GM18508 (cell line): ENCODE data around the gene WWC2.
"Not testable (repeated sequence)": the region's sequence is repeated elsewhere in the genome, so short reads cannot be mapped to it uniquely, and the experiment has no call there.

Experiments
- ATAC-seq: cut with Tn5 transposase; IDR thresholded peaks from one replicate; pipeline ENCODE4 v1.9.1; 2021; ENCODE audit warnings: moderate number of reproducible peaks; ENCODE audit not compliant: insufficient read depth, unreplicated experiment

The WWC2 gene

GRCh38 chr4:183099537-183100297 is 660 bp downstream of the WWC2 start:
- ATAC-seq = no peak

DNA sequence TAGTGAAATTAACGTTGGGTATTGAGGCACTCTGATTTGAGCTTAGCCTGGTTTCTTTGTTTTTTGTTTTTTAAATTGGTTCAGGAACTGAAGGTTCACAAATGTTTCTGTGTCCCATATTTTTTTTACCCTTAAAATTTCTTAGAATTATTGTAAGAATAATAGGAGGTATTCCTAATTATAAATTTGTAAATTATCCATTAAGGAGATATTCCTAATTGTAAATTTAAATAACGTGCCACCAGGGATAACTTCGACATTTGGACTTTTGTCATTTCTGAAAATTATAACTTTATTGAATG is 1.2 kb downstream of the WWC2 start:
- ATAC-seq = no peak

GRCh38 chr4:183100827-183101226 is 1.8 kb downstream of the WWC2 start:
- no peak for ATAC-seq

GRCh38 chr4:183101956-183102480 is 3.0 kb downstream of the WWC2 start:
- ATAC-seq = no peak

GRCh38 chr4:183105092-183105491 is 6.0 kb downstream of the WWC2 start:
- no peak for ATAC-seq

DNA sequence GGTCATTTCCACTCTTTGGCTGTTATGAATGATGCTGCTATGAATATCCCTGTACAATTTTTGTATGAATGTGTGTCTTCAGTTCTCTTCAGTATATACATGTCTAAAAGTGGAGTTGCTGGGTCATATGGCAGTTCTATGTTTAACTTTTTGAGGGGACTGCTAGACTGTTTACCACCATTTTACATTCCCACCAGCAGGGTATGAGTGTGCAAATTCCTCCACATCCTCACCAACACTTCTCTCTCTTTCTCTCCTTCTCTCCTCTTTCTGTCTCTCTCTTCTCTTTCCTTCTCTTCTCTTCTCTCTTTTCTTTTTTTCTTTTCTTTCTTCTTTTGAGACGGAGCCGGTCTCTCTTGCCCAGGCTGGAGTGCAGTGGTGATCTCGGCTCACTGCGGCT is 7.8 kb downstream of the WWC2 start:
- no peak for ATAC-seq

GRCh38 chr4:183107891-183108459 is 8.9 kb downstream of the WWC2 start:
- ATAC-seq = no peak

DNA sequence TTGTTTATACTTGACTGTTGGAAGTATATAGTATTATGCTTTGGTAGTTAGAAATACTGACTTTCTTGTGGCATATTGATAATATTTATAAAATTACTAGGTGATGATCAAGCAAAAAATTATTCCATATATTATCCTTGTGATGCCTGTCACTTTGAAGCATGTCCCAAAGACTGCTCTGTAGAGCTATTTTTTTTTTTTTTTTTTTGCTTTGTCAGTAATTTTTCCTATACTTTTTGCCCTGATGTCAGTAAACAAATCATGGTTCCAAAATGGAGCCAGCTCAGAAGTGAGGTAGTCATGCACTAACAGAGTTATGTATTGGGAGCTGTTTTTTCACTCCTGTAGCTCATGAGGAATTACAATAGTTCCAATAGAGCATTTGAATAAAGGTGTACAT is 11.2 kb downstream of the WWC2 start:
- ATAC-seq = no peak

DNA sequence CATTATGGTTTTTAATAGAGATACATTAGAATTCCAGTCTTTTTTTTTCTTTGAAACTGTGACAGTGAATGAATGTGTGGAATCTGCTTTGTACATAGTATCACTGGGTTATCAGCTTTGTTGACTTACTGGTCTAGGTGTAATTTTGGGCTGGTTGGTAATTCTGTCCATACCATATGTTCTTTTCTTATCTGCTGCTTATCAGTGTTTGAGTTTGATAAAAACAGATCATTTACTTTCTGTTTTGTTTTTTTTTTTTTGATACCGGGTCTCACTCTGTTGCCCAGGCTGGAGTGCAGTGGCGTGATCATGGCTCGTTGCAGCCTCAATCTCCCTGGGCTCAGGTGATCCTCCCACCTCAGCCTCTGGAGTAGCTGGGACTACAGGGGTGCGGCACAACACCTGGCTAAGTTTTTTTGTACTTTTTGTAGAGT is 12.4 kb downstream of the WWC2 start:
- ATAC-seq = no peak

GRCh38 chr4:183118141-183118540 is 19.1 kb downstream of the WWC2 start:
- ATAC-seq = no peak

DNA sequence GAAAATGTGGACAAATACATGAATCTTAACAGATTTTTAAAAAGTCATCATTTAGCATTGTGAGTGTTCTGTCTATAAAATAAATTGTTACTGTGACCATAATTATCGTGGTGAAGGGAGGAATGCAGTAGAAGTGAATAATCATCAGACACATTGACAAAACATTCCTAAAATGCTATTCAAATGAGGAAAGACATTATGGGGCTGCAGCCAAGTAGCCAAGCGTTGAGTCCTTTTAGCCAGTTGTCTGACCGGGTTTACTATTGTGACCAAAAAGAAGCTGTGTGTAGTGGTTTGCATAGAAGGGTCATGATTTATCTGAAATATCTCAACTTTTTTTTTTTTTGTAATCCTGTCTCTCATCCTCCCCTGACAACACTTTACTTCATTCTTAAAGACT is 19.5 kb downstream of the WWC2 start:
- ATAC-seq = no peak

DNA sequence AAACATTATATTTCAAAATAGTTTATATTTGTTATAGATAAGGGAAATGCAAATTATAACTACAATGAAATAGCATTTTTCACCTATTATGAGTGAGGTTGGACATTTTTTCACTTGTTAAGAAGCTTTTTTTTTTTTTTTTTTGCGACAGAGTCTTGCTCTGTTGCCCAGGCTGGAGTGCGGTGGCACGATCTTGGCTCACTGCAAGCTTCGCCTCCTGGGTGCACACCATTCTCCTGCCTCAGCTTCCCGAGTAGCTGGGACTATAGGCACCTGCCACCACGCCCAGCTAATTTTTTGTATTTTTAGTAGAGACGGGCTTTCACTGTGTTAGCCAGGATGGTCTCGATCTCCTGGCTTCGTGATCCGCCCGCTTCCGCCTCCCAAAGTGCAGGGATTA is 22.6 kb downstream of the WWC2 start:
- not testable (repeated sequence) for ATAC-seq

DNA sequence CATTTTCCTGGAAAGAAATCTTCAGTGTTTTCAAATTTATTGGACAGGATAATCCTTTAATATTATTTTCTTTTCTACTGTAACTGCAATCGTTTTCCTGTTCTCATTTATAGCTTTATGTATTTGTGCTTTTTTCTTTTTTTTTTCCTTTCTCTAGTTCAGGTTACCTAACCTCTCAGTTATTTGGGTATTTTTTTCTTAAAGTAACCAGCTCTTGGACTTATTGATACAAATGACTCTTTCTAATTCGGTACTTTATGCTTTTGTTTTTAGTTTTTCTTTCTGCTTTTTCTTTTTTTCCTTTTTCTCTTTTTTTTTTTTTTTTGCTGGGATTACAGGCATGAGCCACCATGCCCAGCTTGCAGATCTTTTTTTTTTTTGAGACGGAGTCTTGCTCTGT is 25.2 kb downstream of the WWC2 start:
- ATAC-seq = no peak

- ATAC-seq = no peak
Observed at GRCh38 chr4:183124865-183125264, 25.8 kb downstream of the WWC2 start.

GRCh38 chr4:183129125-183129524 is 30.1 kb downstream of the WWC2 start:
- no peak for ATAC-seq

DNA sequence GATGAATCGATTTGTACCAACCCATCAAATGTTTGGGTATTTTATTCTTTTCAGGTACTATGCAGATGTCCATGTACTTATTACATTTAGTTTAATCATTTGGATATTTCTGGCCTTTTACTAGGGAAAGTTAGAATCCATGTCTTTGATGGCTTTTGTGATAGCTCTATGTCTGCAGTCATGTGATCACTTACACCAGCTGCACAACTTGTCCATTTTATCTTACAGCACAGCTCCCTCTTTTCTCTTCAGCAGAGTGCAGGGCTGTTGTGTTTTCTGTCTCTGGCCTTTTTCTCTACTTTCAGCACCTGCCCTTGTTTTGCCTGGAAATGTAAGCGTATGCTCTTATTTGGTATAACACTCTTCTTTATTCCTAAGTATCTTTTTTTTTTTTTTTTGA is 30.6 kb downstream of the WWC2 start:
- ATAC-seq = no peak

DNA sequence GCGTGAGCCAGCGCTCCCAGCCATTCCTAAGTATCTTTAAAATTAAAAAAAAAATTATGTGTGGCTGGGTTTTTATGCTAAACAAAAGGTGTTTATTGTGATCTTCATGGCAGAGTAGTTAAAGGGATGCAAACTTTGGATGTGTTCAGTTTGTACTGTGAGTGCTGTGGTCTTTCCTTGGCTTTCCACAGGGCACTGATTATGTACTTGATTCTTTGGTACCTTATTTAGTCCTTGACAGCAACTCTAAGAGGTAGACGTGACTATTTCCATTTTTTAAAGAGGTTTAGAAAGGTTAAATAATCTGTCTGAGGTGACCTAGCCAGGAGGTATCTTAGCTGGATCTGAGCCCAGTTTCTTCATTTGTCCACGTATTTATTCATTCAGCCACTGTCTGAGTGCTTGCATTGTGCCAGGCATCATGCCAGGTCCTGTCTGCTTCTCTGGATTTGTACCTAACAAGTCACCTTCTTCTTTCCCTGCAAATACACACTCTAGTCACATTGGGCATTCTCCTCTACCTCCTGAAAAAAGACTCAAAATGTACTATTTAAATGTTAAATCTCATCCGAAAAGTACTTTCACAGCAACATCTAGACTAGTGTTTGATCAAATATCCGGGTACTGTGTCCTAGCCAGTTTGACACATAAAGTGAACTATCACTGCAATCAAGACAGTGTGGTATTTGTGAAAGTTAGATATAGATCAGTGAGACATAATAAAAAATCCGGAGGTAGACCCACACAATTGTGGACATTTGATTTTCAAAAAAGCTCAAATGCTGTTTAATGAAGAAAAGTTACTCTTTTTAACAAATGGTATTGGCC is 31.5 kb downstream of the WWC2 start:
- ATAC-seq = no peak

DNA sequence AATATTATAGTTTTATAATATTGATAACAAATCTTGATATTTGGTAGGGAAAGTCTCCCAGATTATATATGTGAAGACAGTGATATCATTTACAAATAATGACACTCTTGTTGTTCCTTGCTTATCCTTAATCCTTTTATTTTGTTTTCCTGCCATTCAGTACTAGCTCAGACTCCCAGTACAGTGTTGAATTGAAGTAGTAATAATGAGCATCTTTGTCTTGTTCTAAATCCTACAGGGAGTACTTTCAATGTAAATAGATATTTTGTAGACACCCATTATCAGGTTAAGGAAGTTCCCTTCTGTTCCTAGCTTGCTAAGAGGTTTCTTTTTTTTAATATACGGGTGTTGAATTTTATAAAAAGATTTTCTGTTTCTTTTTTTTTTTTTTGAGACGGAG is 33.0 kb downstream of the WWC2 start:
- ATAC-seq = no peak

GRCh38 chr4:183132865-183133264 is 33.8 kb downstream of the WWC2 start:
- no peak for ATAC-seq

DNA sequence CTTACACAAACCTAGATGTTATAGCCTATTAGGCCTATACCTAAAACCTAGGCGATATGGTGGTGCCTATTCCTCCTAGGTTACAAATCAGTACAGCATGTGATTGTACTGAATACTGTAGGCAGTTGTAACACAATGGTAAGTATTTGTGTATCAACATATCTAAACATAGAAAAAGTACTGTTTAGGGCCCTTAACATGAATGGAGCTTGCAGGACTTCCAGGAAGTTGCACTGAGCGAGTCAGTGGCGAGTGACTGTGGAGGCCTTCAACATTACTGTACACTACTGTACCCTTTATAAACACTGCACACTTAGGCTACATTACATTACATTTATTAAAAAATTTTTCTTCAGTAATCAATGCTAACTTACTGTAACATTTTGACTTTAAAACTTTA is 37.8 kb downstream of the WWC2 start:
- ATAC-seq = no peak

DNA sequence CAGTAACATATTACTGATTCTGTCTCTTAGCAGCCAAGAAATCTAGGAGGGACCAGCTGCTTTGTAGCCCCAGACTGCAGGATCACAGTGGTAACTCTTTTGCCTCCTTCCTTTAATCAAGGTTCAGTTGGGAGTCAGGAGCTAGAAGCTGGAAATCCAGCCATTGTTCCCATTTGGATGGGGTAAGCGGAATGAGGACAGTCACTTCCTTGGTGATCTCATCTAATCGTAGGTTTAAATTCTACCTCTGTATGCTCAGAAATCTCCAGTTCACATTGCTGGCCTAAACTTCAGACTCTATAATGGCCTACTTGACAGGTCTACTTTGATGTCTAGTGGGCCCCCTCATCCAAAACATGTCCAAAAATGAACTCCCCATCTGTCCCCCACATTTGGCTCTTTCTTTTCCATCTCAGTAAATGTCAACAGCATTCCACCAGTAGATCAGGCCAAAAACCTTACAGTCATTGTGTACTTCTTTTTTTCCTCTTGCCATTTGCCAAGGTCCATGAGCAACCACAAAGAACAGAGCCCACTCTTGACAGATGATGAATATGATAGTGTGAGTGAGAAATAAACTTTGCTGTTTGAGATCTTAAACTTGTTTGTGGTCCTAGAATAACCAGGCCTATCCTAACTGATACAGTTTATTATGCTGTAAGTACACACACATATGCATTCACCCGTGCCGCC is 40.1 kb downstream of the WWC2 start:
- no peak for ATAC-seq
